HG02798 (cell line): ENCODE results near the gene P2RX4.
"Not testable (repeated sequence)": the region's sequence is repeated elsewhere in the genome, so short reads cannot be mapped to it uniquely, and the experiment has no call there.

ENCODE experiments used
- ATAC-seq: cut with Tn5 transposase; IDR thresholded peaks from one replicate; pipeline ENCODE4 v1.9.1; 2021; ENCODE audit warnings: mild to moderate bottlenecking; ENCODE audit not compliant: unreplicated experiment, poor library complexity

P2RX4 gene

DNA sequence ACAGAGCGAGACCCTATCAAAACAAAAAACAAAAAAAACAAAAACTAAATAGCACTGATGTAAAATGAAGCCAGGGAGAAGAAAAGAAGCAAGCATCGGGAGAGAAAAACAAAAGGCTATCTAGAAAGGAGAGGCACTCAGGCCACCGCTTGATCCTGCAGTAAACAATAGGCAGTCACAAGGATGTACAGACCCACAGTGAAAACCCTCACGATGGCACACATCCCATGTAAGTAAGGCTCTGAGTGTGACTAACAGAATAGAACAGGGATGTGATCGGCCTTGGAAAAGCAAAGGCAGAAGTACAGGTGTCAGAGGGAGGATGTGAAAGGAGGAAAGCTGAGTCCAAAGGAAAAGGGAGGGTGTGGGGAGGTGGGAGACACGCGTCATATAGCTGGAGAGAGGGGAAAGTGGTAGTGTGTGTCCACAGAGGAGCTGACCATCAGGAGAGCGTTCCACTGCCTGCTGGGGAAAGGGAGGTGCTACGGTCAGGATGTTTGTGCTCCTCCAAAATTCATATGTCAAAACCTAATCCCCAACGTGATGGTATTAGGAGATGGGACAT lies 55.1 kb downstream of the P2RX4 start:
- no peak for ATAC-seq

- no peak for ATAC-seq
Observed at GRCh38 chr12:121267822-121268221, 57.9 kb downstream of the P2RX4 start.

GRCh38 chr12:121273364-121273896 lies 63.5 kb downstream of the P2RX4 start:
- no peak for ATAC-seq

- no peak for ATAC-seq
Observed at GRCh38 chr12:121274036-121274763, 64.3 kb downstream of the P2RX4 start.

- ATAC-seq = peak; percentile 20
Observed at GRCh38 chr12:121277374-121277759, 67.4 kb downstream of the P2RX4 start.

DNA sequence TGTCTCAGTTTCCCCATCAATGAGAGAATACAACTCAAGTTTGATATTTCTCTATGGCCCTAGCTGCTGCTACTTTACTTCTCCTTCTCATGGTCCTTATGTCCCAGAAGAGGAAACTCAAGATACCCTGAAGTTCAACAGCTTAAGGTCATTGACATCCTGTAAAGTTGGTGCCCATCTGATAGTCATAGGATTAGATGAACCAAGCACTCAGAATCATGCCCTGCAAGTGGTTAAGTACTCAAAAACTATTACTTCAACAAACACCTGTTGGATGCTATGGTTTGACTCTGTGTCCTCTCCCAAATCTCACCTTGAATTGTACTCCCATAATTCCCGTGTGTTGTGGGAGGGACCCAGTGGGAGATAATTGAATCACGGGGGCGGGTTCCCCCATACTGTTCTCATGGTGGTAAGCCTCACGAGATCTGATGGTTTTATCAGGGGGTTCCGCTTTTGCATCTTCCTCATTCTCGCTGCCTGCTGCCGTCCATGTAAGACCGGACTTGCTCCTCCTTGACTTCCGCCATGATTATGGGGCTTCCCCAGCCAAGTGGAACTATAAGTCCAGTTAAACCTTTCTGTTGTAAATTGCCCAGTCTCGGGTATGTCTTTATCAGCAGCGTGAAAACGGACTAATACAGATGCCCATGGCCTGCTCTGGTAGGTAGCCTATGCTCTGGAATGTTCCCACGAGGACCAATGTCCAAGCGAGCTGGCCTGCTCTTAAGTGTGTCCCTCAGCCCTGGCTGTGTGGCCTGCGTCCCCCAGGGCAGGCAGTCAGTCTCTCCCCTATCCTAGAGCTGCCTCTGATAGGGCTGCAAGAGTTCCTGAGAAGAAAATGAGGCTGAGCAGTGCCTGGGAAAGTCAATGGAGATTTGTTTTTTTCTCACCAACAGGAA lies 68.5 kb downstream of the P2RX4 start:
- ATAC-seq = no peak

DNA sequence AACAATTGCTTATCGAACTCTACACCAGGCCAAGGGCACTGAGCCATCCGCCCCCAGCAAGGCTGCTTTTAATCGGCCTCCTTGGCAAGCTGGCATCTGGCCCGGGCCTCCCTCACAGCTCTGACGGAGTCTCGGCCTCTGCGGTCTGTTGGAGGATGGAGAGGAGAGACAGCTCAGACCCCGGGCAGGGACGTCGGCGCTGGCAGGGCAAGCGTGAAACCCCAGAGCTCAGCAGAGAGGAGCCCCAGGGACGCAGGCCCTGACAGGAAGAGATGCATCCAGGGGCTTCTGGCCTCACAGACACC lies 69.1 kb downstream of the P2RX4 start:
- ATAC-seq = no peak

DNA sequence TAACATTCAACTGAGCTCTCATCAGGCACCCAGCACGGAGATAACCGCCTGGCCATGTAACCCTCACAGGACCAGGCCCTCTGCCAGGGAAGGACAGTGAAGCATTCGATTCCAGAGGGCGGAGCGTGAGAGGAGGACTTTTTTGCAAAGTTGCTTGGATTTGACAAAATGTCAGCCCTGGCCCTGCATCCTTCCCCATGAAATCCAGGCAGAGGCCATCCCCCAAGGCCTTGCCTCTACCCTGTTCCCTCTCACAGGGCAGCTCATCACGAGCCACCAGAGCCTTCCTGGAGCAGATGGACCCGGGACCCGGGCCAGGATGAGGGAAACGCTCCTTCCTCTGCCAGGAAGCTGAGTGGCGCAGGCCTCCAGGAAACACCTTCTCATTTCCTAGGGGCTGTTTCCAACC lies 69.6 kb downstream of the P2RX4 start:
- ATAC-seq = no peak

- not testable (repeated sequence) for ATAC-seq
Observed at GRCh38 chr12:121280531-121280930, 70.6 kb downstream of the P2RX4 start.

DNA sequence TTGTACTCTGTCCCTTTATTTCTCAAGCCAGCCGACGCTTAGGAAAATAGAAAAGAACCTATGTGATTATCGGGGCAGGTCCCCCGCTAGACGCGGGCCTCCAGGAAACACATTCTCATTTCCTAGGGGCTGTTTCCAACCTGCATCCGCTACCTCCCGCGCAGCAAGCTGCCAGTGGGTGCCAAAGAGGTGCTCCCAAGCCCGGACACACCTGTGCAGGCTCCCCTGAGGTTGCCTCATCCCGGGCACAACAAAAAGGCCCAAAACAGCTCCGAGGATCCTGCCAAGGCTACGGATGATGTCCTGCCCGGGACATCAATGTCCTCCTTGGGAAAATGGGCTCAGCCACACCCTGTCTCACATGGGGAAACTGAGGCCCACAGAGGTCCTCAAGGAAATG lies 71.2 kb downstream of the P2RX4 start:
- ATAC-seq = not testable (repeated sequence)

- no peak for ATAC-seq
Observed at GRCh38 chr12:121282072-121282742, 72.3 kb downstream of the P2RX4 start.

- ATAC-seq = not testable (repeated sequence)
Observed at GRCh38 chr12:121282910-121283309, 73.0 kb downstream of the P2RX4 start.

- no peak for ATAC-seq
Observed at GRCh38 chr12:121283388-121283787, 73.5 kb downstream of the P2RX4 start.
